Superior temporal gyrus (tissue), 1 donor: ENCODE measurements around the gene TGFBR3.
"Not testable (repeated sequence)": the region's sequence is repeated elsewhere in the genome, so short reads cannot be mapped to it uniquely, and the experiment has no call there.

ENCODE experiments used
- DNase-seq: peaks from one replicate; pipeline ENCODE4 v3.0.0-alpha.2; 2016; ENCODE audit errors: extremely low spot score

TGFBR3 gene

GRCh38 chr1:91684481-91685196 lies 201.3 kb downstream of the TGFBR3 start:
- no peak for DNase-seq

GRCh38 chr1:91683598-91683951 lies 202.4 kb downstream of the TGFBR3 start:
- DNase-seq, result no peak

- DNase-seq, result no peak
Observed at GRCh38 chr1:91682882-91683597, 202.9 kb downstream of the TGFBR3 start.

GRCh38 chr1:91680556-91681155 lies 205.3 kb downstream of the TGFBR3 start:
- no peak for DNase-seq

- DNase-seq, result no peak
Observed at GRCh38 chr1:91679446-91679845, 206.5 kb downstream of the TGFBR3 start.

GRCh38 chr1:91676030-91676429 lies 209.9 kb downstream of the TGFBR3 start:
- DNase-seq, result no peak

GRCh38 chr1:91674107-91674506 lies 211.8 kb downstream of the TGFBR3 start:
- DNase-seq, result no peak

- DNase-seq, result no peak
Observed at GRCh38 chr1:91673613-91674012, 212.3 kb downstream of the TGFBR3 start.

- no peak for DNase-seq
Observed at GRCh38 chr1:91672601-91673161, 213.3 kb downstream of the TGFBR3 start.

GRCh38 chr1:91670781-91671180 lies 215.2 kb downstream of the TGFBR3 start:
- no peak for DNase-seq

- DNase-seq, result no peak
Observed at GRCh38 chr1:91669584-91670350, 216.2 kb downstream of the TGFBR3 start.

- not testable (repeated sequence) for DNase-seq
Observed at GRCh38 chr1:91666651-91667050, 219.3 kb downstream of the TGFBR3 start.

- no peak for DNase-seq
Observed at GRCh38 chr1:91661121-91661520, 224.8 kb downstream of the TGFBR3 start.

GRCh38 chr1:91660708-91661107 lies 225.2 kb downstream of the TGFBR3 start:
- DNase-seq, result no peak

- no peak for DNase-seq
Observed at GRCh38 chr1:91655912-91656449, 230.0 kb downstream of the TGFBR3 start.

GRCh38 chr1:91653183-91653582 lies 232.8 kb downstream of the TGFBR3 start:
- DNase-seq, result no peak

GRCh38 chr1:91651661-91652071 lies 234.3 kb downstream of the TGFBR3 start:
- DNase-seq, result no peak

- no peak for DNase-seq
Observed at GRCh38 chr1:91651243-91651642, 234.7 kb downstream of the TGFBR3 start.

- no peak for DNase-seq
Observed at GRCh38 chr1:91650764-91651163, 235.2 kb downstream of the TGFBR3 start.

- no peak for DNase-seq
Observed at GRCh38 chr1:91647061-91647460, 238.9 kb downstream of the TGFBR3 start.

- no peak for DNase-seq
Observed at GRCh38 chr1:91645031-91645430, 240.9 kb downstream of the TGFBR3 start.

GRCh38 chr1:91643431-91643830 lies 242.5 kb downstream of the TGFBR3 start:
- DNase-seq, result no peak
